ENCODE data around the gene GATA3. TPM values are rescaled to one million over a fixed set of nuclear protein-coding genes. Genes with fewer than 3 reads are reported as not detected.
A peak's percentile ranks its signal among the peaks of the same experiment; 100 is the strongest.

The GATA3 gene
- total RNA-seq, 2 experiments from 2014 or later = 24.4 to 27.2 TPM

GRCh38 chr10:8102708-8103401, 48.4 kb downstream of the GATA3 start:
- DNase-seq (peak; percentile 56), ATAC-seq (peak; percentile 86)
- Mint-ChIP-seq H3K9me3 (no peaks in the 10 kb centered on the region), H3K36me3 (ENCODE audit: low read depth) (no peaks in the 10 kb centered on the region), H3K27me3 (no peaks in the 10 kb centered on the region), H3K4me3 (no peak overlapping the region), H3K4me1 (ENCODE audit: low read depth) (peaks cover 9% of the 10 kb centered on the region), H3K27ac (no peak overlapping the region)
- ChIA-PET POLR2A (interaction anchor here (0.6 kb wide), 1 partner anchor 34 kb away, joined by 3 read pairs; no protein-coding TSS in a partner anchor), CTCF (no interaction called here)
- TF ChIP-seq, protein P1, sequence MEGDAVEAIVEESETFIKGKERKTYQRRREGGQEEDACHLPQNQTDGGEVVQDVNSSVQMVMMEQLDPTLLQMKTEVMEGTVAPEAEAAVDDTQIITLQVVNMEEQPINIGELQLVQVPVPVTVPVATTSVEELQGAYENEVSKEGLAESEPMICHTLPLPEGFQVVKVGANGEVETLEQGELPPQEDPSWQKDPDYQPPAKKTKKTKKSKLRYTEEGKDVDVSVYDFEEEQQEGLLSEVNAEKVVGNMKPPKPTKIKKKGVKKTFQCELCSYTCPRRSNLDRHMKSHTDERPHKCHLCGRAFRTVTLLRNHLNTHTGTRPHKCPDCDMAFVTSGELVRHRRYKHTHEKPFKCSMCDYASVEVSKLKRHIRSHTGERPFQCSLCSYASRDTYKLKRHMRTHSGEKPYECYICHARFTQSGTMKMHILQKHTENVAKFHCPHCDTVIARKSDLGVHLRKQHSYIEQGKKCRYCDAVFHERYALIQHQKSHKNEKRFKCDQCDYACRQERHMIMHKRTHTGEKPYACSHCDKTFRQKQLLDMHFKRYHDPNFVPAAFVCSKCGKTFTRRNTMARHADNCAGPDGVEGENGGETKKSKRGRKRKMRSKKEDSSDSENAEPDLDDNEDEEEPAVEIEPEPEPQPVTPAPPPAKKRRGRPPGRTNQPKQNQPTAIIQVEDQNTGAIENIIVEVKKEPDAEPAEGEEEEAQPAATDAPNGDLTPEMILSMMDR (IDR thresholded peaks at IDR 0.05) = no peak
- intact Hi-C loops (cut with micrococcal nuclease) = no loop called here

- H3K36me3 Mint-ChIP-seq (ENCODE audit: low read depth) = no peaks in the 10 kb centered on the region
- H3K4me1 Mint-ChIP-seq (ENCODE audit: low read depth) = peaks cover 9% of the 10 kb centered on the region
- DNase-seq (no peak), ATAC-seq (no peak)
- ChIA-PET CTCF (no interaction called here), POLR2A (no interaction called here)
- H3K9me3 Mint-ChIP-seq = no peaks in the 10 kb centered on the region
- no peak overlapping the region for H3K27ac Mint-ChIP-seq
- no peaks in the 10 kb centered on the region for H3K27me3 Mint-ChIP-seq
- intact Hi-C loops (cut with micrococcal nuclease) = no loop called here
- no peak overlapping the region for H3K4me3 Mint-ChIP-seq
- TF ChIP-seq, protein P1 (IDR thresholded peaks at IDR 0.05) = no peak
Measured at GRCh38 chr10:8103543-8103942, 49.1 kb downstream of the GATA3 start.

GRCh38 chr10:8104005-8104404, 49.5 kb downstream of the GATA3 start:
- intact Hi-C loops (cut with micrococcal nuclease) = no loop called here
- peak; percentile 29 for ATAC-seq
- Mint-ChIP-seq H3K36me3 (ENCODE audit: low read depth) (no peaks in the 10 kb centered on the region), H3K27ac (no peak overlapping the region), H3K4me1 (ENCODE audit: low read depth) (peaks cover 9% of the 10 kb centered on the region), H3K4me3 (no peak overlapping the region), H3K27me3 (no peaks in the 10 kb centered on the region), H3K9me3 (no peaks in the 10 kb centered on the region)
- no peak for DNase-seq
- ChIA-PET CTCF (no interaction called here), POLR2A (no interaction called here)
- TF ChIP-seq, protein P1 (IDR thresholded peaks at IDR 0.05) = no peak

DNA sequence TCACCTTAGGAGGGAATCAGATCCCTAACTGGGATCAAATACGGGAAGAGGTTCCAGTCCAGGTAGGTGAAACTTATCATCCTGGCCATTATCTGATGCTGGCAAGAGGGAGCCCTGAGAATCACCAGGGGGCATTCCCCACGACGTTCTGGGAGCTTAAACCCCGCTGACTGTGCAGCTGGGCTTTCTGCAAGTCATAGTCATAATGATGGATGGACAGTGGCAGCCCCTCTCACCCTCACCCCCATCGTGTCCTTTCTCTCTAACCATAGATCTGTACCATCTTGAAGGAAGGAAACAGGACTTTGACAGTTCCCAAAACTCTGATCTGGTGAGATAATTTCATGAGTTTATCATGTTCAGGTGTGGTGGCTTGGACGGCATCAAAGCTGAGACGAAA, 50.2 kb downstream of the GATA3 start:
- ATAC-seq = no peak
- H3K27ac Mint-ChIP-seq = no peak overlapping the region
- no peaks in the 10 kb centered on the region for H3K27me3 Mint-ChIP-seq
- no peaks in the 10 kb centered on the region for H3K9me3 Mint-ChIP-seq
- intact Hi-C loops (cut with micrococcal nuclease) = no loop called here
- DNase-seq = no peak
- no peak overlapping the region for H3K4me3 Mint-ChIP-seq
- ChIA-PET CTCF (no interaction called here), POLR2A (no interaction called here)
- H3K36me3 Mint-ChIP-seq (ENCODE audit: low read depth) = no peaks in the 10 kb centered on the region
- peaks cover 9% of the 10 kb centered on the region for H3K4me1 Mint-ChIP-seq (ENCODE audit: low read depth)
- TF ChIP-seq, protein P1 (IDR thresholded peaks at IDR 0.05) = no peak

DNA sequence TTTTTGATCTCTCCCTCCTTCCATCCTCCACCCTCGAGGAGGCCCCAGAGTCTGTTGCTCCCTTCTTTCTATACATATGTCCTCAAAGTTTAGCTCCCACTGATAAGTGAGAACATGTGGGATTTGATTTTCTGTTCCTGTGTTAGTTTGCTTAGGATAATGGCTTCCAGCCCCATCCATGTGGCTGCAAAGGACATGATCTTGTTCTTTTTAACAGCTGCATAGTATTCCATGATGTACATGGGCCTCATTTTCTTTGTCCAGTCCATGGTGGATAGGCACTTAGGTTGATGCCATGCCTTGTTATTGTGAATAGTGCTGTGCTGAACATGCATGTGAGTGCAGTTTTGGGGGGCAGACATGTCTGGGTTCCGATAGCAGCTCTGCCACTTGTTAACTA, 51.4 kb downstream of the GATA3 start:
- peaks cover 9% of the 10 kb centered on the region for H3K4me1 Mint-ChIP-seq (ENCODE audit: low read depth)
- ChIA-PET POLR2A (no interaction called here), CTCF (no interaction called here)
- H3K4me3 Mint-ChIP-seq = no peak overlapping the region
- no peaks in the 10 kb centered on the region for H3K27me3 Mint-ChIP-seq
- H3K36me3 Mint-ChIP-seq (ENCODE audit: low read depth) = no peaks in the 10 kb centered on the region
- DNase-seq (no peak), ATAC-seq (no peak)
- H3K9me3 Mint-ChIP-seq = no peaks in the 10 kb centered on the region
- H3K27ac Mint-ChIP-seq = no peak overlapping the region
- intact Hi-C loops (cut with micrococcal nuclease) = no loop called here
- TF ChIP-seq, protein P1 (IDR thresholded peaks at IDR 0.05) = no peak

Data from activated CD8-positive, alpha-beta T cell treated with anti-CD3 and anti-CD28 coated beads for 36 hours (primary cell).